Posterior cingulate gyrus (tissue), 11 donors: ENCODE measurements around the gene MBTD1.
A peak's percentile ranks its signal among the peaks of the same experiment; 100 is the strongest.
"Not testable (repeated sequence)": the region's sequence is repeated elsewhere in the genome, so short reads cannot be mapped to it uniquely, and the experiment has no call there.

Source experiments
- DNase-seq, 10 donors: peaks; one replicate each; pipeline versions ENCODE4 v3.0.0 to v3.0.0-alpha.2; 2020 to 2021; ENCODE audit warnings: mixed read lengths in 3 of 10
- intact Hi-C: fragments of 100-400 bp; cut with DNase I; formaldehyde crosslinking; loops from one replicate; pipeline ENCODE4 v1.15.1; 2023

Gene MBTD1

DNA sequence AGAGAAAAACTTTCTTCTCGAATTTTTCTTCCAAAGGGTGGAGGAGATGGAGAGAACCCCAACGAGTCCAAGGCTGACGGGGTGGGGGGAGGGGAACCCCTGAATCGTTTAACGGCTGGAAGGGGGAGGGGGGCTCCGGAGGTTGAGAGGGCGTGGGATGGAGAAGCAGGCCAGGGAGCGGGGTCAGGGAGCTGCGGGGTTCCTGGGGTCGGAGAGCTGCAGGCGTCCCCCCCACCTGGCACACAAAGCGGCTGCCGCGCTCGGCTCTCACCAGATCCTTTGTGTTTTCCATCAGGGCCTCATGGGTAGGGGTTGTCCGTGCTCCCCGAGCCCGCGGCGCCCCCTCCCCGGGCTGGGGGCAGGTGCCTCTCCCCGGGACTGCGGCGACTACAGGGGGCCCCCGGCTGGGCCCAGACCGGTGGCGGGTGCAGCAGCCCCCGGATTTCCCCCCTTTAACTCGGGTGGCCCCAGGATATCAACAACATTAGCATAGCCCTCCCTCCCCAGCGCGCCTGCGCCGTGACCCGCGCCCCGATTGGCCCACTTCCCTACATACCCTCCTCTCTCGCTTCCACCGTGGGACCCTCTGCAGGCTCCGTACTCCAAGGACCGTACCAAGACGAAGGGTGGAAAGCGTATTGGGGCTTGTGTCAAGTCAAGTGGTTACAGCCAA lies at the start of gene MBTD1:
Gene MBTD1 (minus strand): TSS at position 486 of the 673 bp plus-strand sequence. CDS start 34,888 bp downstream, outside the sequence.
- intact Hi-C loops: loop anchor here (2.0 kb wide), 1 partner anchor 93 kb away; the partner anchor contains the start of gene NME2
- peak; percentile 95 to 99 (median 98) for DNase-seq

DNA sequence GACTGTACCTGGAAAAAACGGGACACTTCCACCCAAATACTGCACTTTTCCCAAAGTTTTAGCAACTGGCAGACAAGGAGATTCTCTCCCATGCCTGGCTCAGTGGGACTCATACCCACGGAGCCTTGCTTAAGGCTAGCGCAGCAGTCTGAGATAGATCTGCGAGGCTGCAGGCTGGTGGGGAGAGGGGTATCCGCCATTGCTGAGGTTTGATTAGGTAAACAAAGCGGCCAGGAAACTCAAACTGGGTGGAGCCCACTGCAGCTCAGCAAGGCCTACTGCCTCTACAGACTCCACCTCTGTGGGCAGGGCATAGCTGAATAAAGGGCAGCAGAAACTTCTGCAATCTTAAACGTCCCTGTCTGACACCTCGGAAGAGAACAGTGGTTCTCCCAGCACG lies 45.3 kb upstream of the MBTD1 start:
- DNase-seq: no peak
- intact Hi-C loops: no loop called here

DNA sequence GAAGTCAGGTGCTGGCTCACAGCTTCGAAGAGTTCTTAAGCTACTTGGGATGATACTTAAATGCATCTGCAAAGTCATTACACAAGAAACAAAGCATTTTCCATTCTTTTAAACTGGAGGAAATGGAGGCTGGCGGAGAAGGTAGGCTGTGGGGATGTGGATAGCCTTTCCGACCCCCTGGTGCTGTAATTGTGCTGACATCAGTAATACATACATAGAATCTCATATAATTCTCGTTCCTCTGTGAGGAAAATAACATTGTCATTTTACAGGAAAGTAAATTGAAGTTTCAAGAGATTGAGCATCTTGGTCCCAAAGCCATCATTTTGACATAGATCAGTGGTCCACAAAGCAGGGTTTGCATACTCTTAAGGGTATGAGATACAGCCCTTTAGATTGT lies 40.0 kb upstream of the MBTD1 start:
- no peak for DNase-seq
- intact Hi-C loops: loop anchor here (2.0 kb wide), 1 partner anchor 241 kb away; no protein-coding TSS in a partner anchor

DNA sequence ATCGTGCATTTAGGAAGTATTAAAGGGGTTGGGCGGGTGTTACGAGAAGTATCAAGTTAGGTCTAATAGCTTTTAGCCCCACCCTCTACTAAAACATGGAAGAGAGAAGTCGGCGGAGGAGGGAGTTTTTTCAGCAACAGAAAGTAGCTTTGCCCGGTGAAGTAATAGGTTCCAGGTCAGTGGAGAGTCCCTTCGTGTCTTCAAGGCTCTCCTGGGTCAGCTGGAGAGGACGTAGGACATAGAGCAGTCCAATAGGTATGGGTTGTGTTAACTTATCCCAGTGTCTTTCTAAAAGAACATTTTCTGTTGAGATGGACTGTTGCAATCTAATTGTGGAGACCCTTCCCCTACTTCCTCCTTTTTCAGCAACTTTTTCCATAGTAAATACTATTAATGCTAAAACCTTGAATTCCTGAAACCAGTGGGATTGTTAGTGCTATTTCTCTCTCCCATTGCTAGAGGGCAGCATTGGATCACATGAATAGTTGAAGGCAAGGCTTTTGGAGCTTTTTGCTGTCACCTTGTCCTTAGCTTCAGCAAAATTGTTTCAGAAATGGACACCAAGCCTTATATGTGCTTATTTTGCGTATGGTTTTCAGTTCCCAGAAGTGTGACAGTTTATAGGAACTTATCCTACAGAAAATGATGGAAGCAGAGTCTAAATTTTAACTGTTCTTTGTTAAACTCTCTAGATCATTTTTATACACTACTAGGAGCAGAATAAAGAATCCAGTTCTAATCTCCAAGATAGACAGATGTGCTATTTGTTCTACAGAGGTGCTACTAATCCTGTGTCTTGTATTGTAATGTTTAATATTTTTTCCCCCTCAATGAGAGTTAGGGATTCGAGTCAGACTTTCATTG lies 38.9 kb upstream of the MBTD1 start:
- intact Hi-C loops: loop anchor here (2.0 kb wide), 1 partner anchor 242 kb away; no protein-coding TSS in a partner anchor
- no peak for DNase-seq

DNA sequence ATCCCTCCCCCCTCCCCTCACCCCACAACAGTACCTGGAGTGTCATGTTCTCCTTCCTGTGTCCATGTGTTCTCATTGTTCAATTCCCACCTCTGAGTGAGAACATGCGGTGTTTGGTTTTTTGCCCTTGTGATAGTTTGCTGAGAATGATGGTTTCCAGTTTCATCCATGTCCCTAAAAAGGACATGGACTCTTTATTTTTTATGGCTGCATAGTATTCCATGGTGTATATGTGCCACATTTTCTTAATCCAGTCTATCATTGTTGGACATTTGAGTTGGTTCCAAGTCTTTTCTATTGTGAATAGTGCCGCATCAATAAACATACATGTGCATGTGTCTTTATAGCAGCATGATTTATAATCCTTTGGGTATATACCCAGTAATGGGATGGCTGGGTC lies 34.5 kb upstream of the MBTD1 start:
- DNase-seq, intact Hi-C loops: not testable (repeated sequence)

DNA sequence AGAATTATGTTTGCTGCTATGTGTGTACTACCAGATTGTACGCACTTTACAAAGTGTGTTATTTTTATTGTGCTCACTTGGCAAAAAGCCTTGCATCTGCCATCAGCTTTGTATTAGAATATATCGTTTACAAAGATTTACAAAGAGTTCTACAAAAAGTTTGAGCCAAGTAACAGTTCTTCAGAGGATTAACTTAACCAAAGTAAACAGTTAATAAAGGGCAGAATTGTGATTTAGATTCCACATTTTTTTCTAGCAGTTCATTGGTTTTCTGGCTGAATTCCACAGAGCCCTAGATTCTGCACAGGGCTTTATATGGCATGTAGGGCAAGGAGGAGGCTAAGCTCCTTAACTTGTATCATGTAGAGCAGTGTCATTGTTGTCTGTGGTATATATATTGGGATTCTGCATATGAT lies 29.9 kb upstream of the MBTD1 start:
- no peak for DNase-seq
- intact Hi-C loops: no loop called here

DNA sequence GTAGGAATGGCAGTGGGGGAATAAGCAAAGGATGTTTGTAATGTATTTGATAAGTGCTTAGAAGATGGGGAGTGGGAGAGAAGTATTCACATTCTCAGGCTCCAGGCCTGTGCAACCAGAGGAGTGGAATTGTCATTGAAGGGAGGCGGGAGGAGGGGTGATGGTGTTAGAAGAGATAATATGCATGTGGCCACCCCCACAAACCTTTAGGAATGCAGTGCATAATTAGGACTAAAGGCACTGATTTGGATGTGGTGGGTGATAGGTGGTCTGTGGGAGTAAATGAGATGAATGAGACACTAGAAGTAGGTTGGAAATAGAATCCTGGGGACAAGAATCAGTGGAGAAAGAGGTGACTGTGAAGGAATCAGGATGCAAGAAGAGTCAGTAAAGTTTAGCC lies 27.6 kb upstream of the MBTD1 start:
- intact Hi-C loops: no loop called here
- DNase-seq: no peak

DNA sequence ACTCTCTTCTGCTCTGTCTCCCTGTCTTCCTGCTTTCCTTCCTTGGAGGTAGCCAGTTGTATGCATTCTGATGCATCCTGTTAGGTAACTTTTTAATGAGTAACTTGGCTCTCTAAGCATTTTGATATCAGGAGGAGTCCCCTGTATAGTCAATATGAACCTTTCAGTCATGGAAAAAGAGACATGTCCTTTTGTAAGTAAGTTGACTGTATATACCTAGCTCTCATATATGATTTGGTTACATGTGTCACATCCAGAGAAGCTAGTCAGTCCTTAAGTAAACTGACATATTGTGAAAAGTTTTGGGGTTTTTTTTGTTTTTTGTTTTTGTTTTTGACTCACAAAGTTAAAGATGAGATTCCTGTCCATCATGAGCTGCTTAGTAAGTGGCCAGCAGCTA lies 19.3 kb upstream of the MBTD1 start:
- intact Hi-C loops: no loop called here
- DNase-seq: no peak

DNA sequence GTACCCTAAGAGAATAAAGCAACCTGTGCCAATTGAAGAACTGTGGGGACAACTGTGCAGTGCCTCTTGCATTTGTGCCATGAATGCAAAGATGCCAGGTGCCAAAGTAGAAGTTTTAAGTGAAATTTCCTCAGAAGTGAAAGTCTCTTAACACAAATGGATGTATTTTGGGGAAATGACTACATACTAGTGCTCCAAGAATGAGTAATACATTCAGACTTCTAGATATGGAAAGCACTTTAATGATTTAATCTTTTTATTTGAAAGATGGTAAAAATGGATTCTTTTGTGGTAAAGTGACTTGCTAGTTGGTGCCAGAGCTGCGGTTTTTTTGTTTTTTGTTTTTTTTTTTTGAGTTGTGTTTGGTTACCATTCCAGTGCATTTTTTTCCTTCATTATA lies 15.5 kb upstream of the MBTD1 start:
- DNase-seq: no peak
- intact Hi-C loops: no loop called here

DNA sequence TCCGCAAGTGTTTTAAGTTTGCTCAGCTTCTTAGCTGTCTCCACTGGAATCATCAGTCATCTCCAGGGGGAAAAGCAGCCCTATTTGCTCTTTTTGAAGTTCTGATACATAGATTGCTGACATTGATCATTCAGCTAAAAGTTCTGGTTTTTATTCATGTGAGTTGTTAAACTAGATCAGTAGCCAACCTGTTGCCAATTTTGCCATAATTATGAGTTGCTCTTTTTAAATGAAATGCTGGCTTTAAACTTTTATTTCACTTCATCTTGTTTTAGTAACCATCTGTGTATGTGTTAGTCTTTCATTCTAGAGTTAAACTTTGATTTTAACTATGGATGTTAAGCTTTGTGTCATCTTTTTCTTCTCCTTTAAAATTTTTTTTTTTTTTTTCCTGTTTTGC lies 13.0 kb upstream of the MBTD1 start:
- no peak for DNase-seq
- intact Hi-C loops: no loop called here

DNA sequence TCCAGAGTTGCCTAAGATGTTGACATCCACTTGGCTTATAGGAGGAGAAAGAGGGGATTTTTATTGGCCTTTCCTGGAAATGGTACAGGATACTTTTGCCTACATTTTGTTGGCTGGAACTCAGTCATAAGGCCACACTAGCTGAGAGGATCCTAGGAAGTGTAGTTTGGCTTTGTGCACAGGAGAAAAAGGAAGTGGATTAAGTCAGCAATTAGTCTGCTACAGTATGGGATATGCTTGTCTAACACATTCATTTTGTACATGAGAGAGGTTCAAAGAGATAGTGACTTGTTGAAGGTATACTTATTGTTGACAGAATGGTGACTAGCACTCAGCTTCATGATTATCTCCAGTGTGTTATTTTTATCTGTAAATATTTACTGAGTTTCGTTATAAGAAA lies 10.8 kb upstream of the MBTD1 start:
- intact Hi-C loops: no loop called here
- no peak for DNase-seq

DNA sequence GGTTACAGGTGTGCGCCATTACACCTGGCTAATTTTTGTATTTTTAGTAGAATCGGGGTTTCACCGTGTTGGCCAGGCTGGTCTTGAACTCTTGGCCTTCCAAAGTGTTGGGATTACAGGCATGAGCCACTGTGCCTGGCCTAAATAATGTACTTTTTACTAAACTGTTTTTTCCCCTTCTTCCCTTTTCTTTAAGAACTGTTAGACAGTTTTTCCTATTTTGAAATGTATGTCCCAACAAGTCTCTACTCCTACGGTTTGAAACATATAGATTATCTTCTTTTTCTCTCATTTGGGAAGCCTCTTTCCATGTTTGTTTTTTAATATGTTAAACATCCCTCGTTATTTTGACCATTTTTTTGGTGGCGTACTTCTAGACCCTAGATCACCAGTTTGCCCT lies 10.1 kb upstream of the MBTD1 start:
- no peak for DNase-seq
- intact Hi-C loops: no loop called here

DNA sequence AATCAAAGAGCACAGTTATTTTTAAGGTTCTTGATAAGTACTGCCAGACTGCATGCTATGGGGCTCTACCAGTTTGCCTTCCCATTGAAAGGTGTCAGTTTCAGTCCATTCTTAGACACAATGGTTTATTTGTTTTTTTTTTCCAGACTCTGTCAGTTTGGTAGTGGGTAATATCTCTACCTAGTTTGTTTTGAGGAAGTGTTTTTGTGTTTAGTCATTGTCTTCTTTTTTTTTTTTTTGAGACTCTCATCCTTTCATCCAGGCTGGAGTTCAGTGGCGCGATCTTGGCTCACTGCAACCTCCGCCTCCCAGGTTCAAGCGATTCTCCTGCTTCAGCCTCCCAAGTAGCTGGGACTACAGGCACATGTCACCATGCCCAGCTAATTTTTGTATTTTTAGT lies 4.6 kb upstream of the MBTD1 start:
- intact Hi-C loops, DNase-seq: not testable (repeated sequence)

DNA sequence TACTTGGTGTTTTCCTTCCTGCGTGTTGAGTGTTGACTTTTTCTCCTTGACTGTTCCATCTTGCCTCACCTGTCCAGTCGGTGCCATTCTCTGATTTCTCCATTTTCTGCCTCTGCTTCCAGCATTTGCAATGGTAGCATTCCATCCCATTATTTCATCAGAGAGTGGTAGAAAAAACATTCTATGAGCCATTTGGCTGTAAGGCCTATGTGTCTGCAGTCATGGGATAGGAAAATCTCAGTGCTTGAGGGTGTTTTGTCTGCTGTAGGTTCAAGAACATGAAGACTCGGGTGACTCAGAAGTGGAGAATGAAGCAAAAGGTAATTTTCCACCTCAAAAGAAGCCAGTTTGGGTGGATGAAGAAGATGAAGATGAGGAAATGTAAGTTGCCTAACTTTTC lies 3.2 kb upstream of the MBTD1 start:
- no peak for DNase-seq
- intact Hi-C loops: no loop called here

DNA sequence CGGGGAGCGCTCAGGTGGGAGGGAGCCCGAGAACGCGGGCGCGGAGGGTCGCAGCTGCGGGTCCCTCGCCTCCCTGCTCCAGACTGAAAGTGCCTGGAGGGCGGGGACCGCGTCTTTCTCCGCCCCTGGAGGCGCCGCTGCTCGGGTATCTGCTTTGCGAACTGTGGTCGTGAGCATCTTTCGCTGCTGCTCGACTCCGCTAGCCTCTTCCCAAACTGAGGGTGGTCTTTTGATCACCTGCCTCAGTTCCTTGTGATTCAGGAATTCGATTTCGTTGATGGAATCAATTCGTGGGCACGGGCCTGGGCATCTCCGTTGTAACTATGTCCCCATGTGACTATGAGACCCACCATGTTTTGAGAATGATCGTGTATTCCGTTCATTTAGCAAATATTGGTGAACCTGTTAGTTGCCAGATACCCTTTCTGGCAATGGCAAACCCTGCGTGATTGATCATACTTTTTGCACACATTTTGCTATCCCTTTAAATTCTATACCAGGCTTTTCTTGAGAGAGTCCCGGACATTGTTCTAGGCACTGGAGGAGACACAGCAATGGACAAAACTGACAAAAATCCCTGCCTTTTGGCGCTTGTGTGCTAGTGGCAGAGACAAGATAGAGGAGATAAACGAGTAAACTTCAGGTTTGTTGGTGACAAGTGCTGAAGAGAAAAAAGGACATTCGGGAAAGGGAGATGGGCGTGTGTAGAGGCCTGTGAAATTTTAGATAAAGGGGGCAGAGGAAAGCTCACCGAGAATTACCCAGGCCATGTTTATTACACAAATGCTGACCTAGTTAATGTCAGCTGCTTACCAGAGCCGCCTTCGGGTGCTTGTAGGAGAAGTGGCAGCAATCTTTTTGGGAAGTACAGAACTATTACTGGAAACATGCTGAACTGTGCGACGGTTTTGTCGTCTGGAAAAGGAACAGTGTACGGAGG lies 1.4 kb upstream of the MBTD1 start:
- intact Hi-C loops: loop anchor here (2.0 kb wide), 1 partner anchor 94 kb away; the partner anchor contains the start of gene NME2
- DNase-seq: peak in 7 of 10 donors; percentile 2 to 93 (median 51)

DNA sequence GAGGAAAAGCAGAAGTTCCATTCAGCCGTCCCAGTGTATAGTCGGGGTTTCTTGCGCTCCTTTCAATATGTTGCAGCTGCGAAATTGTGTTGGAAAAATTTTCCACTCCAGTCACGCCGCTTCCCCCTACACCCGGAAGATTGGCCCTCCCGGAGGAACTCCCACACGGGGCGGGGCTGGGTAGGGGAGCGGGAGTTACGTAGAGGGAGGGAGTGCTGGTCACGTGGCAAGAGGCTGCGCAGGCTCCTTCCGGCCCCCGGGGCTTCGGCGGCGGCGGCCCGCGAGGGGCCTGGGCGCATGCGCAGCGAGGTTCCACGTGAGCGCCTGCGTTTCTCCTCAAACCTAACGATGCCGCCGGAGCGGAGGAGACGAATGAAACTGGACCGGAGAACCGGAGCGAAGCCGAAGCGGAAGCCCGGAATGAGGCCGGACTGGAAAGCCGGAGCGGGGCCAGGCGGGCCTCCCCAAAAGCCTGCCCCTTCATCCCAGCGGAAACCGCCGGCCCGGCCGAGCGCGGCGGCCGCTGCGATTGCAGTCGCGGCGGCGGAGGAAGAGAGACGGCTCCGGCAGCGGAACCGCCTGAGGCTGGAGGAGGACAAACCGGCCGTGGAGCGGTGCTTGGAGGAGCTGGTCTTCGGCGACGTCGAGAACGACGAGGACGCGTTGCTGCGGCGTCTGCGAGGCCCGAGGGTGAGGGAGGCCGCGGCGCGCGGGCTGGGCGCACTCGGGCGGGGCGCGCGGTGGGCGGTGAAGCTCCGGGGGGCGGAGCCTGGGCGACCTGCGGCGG lies 581 bp upstream of the MBTD1 start, which contains the start of gene UTP18:
Gene UTP18 (plus strand): TSS at position 310 of the 787 bp plus-strand sequence. CDS start 39 bp downstream, at position 349.
- DNase-seq: peak; percentile 93 to 99 (median 95)
- intact Hi-C loops: loop anchor here (2.0 kb wide), 1 partner anchor 94 kb away; the partner anchor contains the start of gene NME2

DNA sequence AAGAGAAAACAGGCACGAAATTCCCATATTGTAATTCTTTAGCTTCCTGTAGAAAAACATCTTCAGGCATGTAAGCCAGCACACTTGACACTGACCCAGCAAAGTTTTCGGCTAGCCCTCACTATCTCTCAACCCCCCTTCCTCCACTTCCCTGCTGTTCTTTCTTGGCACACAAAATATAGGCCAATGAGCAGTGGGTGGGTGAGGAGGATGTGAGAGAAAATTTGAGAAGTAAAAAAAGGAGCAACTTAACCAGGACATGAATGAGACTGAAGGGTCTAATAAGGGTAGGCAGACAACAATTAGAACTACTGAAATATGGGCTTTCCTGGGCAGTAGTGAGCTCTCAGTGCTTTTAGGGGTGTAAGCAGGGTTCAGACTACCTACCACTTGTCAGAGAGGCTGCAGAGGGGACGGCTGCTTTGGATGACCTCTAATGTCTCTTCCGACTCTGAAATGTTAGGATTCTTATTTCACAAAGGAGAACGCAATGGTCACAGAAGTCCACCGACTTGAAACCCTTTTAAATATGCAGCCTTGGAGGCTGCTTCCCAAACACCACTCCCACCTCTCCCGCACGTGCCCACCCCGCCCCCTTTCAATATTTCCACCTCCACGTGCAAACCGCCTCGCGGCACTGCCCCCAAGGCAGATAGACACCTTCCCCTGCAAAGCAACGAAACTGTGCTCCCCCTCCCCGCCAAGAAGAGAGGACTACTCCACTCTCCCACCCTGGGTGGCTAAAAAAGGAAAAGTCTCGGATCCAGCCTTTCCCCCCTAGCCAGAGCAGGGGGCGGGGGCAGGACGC lies 889 bp downstream of the MBTD1 start:
- intact Hi-C loops: no loop called here
- DNase-seq: peak in 1 of 10 donors; percentile 8
